Loucy (cell line): ENCODE results near the gene COL25A1.

Experiments used
- H2AFZ ChIP-seq: fragments of 200-600 bp; sonication (generic); 2 replicates; pipeline ENCODE4 v1.6.0; 2016; ENCODE audit warnings: antibody characterized with exemption, mild to moderate bottlenecking, low read length, moderate library complexity
- H3F3A ChIP-seq: fragments of 200-600 bp; 2 replicates; pipeline ENCODE4 v1.6.0; 2016; ENCODE audit warnings: antibody characterized with exemption, low read depth, mild to moderate bottlenecking
- H3K27me3 ChIP-seq: fragments of 200-600 bp; sonication (generic); 2 replicates; pipeline ENCODE4 v1.6.1; 2014; ENCODE audit warnings: low read length, mild to moderate bottlenecking; ENCODE audit not compliant: insufficient read depth, poor library complexity, severe bottlenecking
- H3K36me3 ChIP-seq: fragments of 200-600 bp; sonication (generic); 2 replicates; pipeline ENCODE4 v1.6.1; 2016; ENCODE audit warnings: low read length; ENCODE audit not compliant: insufficient read depth
- H3K4me1 ChIP-seq: fragments of 200-600 bp; sonication (generic); 2 replicates; pipeline ENCODE4 v1.5.1; 2014; ENCODE audit warnings: low read length, mild to moderate bottlenecking; ENCODE audit not compliant: insufficient read depth, poor library complexity, severe bottlenecking
- H3K4me2 ChIP-seq: fragments of 200-600 bp; sonication (generic); 2 replicates; pipeline ENCODE4 v1.6.0; 2014; ENCODE audit warnings: antibody characterized with exemption, low read length, low read depth, mild to moderate bottlenecking; ENCODE audit not compliant: poor library complexity, severe bottlenecking
- H3K4me3 ChIP-seq: fragments of 200-600 bp; sonication (generic); 2 replicates; pipeline ENCODE4 v1.5.1; 2014; ENCODE audit warnings: low read length, mild to moderate bottlenecking, mixed read lengths; ENCODE audit not compliant: poor library complexity, severe bottlenecking
- H3K79me2 ChIP-seq: fragments of 200-600 bp; sonication (generic); 2 replicates; pipeline ENCODE4 v1.6.1; 2014; ENCODE audit warnings: low read length; ENCODE audit not compliant: insufficient read depth
- H3K9ac ChIP-seq: fragments of 200-600 bp; sonication (generic); 2 replicates; pipeline ENCODE4 v1.6.0; 2014; ENCODE audit warnings: mild to moderate bottlenecking, low read depth, low read length, moderate library complexity; ENCODE audit not compliant: poor library complexity, severe bottlenecking
- H3K9me2 ChIP-seq: fragments of 200-600 bp; sonication (generic); replicated peaks from 2 replicates; pipeline ENCODE4 v1.6.1; 2016; ENCODE audit warnings: low read depth, low read length, mixed read lengths
- H3K9me3 ChIP-seq: fragments of 200-600 bp; sonication (generic); 2 replicates; pipeline ENCODE4 v1.6.1; 2014; ENCODE audit warnings: mild to moderate bottlenecking, antibody characterized with exemption, low read length, low read depth; ENCODE audit not compliant: insufficient read depth
- H4K20me1 ChIP-seq: fragments of 200-600 bp; sonication (generic); 2 replicates; pipeline ENCODE4 v1.6.0; 2014; ENCODE audit warnings: antibody characterized with exemption, low read length, mild to moderate bottlenecking; ENCODE audit not compliant: insufficient read depth, poor library complexity, severe bottlenecking
- EZH2phosphoT487 ChIP-seq: fragments of 200-600 bp; IDR thresholded peaks from 2 replicates; pipeline ENCODE4 v1.6.1; 2018; ENCODE audit warnings: antibody characterized with exemption, mild to moderate bottlenecking, moderate library complexity, borderline replicate concordance
- TF ChIP-seq, protein P1 (sequence below): fragments of 200-600 bp; sonication (generic); conservative IDR thresholded peaks from 2 replicates; pipeline ENCODE4 v1.5.1; 2014; ENCODE audit warnings: mild to moderate bottlenecking, antibody characterized with exemption, low read length

COL25A1 gene

DNA sequence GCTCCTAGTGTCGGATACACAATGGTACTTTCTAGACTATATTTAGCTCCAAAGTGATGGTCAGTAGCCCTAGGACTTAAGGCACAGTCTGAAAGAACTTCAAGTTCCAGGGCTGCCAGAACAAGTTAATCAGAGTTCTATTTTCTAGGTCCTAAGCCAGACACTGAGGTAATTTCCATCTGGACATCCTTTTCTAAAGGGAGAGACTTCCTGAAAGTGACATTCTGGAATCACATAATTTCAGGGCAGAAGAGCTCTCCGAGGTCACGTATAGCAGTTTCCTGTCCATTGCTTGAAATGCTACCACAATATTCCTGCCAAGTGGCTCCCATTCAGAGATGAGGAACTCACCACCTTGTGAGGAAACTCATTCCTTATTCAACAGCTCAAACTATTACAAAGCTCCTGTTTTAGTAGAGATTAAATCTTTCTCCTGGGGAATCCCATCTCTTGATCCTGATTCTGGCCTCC, 117.9 kb downstream of the COL25A1 start:
- Histone ChIP-seq H2AFZ (no peak overlapping the region), H4K20me1 (no peaks in the 10 kb centered on the region), H3K79me2 (no peaks in the 10 kb centered on the region), H3K4me3 (no peak overlapping the region), H3K4me2 (no peak overlapping the region), H3F3A (no peaks in the 10 kb centered on the region), H3K9me2 (no peaks in the 10 kb centered on the region), H3K4me1 (no peaks in the 10 kb centered on the region), H3K27me3 (no peaks in the 10 kb centered on the region), H3K36me3 (no peaks in the 10 kb centered on the region), H3K9ac (no peak overlapping the region), H3K9me3 (no peaks in the 10 kb centered on the region)
- TF ChIP-seq, protein P1, sequence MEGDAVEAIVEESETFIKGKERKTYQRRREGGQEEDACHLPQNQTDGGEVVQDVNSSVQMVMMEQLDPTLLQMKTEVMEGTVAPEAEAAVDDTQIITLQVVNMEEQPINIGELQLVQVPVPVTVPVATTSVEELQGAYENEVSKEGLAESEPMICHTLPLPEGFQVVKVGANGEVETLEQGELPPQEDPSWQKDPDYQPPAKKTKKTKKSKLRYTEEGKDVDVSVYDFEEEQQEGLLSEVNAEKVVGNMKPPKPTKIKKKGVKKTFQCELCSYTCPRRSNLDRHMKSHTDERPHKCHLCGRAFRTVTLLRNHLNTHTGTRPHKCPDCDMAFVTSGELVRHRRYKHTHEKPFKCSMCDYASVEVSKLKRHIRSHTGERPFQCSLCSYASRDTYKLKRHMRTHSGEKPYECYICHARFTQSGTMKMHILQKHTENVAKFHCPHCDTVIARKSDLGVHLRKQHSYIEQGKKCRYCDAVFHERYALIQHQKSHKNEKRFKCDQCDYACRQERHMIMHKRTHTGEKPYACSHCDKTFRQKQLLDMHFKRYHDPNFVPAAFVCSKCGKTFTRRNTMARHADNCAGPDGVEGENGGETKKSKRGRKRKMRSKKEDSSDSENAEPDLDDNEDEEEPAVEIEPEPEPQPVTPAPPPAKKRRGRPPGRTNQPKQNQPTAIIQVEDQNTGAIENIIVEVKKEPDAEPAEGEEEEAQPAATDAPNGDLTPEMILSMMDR = no peak
- TF ChIP-seq EZH2phosphoT487 = no peak

DNA sequence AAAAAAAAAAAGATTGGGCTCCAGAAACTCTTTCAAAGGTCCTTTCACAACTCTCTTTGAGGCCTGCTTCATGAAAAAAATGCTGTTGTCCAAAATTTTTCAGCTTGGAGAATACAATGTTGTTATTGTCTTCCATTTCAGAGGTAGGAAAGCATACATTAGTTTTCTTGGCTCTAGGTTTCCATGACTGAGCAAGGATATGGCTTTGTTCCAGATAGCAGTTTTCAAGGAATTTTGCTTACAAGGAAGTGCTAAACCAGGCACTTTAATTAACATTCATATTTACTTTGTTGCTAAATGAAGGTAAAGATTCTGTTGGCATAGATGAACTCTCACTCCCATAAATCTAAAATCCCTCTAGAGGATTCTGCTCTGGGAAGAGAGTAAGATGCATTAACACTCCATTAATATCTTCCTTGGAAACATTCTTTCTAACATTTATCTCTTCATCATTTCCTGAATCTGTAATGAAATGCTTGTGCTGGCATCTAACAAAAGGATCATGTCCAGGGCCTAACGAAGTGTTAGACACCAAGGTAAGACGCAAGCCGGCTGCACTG, 118.4 kb downstream of the COL25A1 start:
- TF ChIP-seq EZH2phosphoT487 = no peak
- TF ChIP-seq, protein P1 = no peak
- H2AFZ ChIP-seq = no peak overlapping the region

DNA sequence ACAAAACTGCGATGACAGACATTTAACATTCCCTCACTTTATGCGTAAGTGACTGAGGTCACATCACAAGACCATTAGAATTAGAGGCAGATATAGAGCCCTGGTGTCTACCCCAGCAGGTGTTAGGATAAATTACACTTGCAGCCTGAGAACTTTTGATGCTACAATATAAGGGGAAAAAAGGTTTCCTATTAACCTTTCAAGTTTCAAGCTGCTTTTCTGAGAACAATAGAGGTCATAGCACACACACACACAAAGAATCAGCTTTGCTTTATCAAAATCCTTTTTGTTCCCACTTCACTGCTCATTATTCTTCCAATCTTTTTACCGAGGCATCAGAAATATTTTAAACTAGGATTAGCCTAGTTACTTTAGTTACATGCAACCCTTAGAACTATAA, 119.8 kb downstream of the COL25A1 start:
- Histone ChIP-seq H3K79me2 (no peaks in the 10 kb centered on the region), H3K9me3 (no peaks in the 10 kb centered on the region), H2AFZ (no peak overlapping the region), H3K27me3 (no peaks in the 10 kb centered on the region), H3K9ac (no peak overlapping the region), H3K4me3 (no peak overlapping the region), H3K4me2 (no peak overlapping the region), H3K9me2 (no peaks in the 10 kb centered on the region), H3K36me3 (no peaks in the 10 kb centered on the region), H3K4me1 (no peaks in the 10 kb centered on the region), H4K20me1 (no peaks in the 10 kb centered on the region), H3F3A (no peaks in the 10 kb centered on the region)
- TF ChIP-seq EZH2phosphoT487 = no peak
- TF ChIP-seq, protein P1 = no peak

More for the DNA sequence above, 118.4 kb downstream of the COL25A1 start:
- Histone ChIP-seq H3F3A (no peaks in the 10 kb centered on the region), H4K20me1 (no peaks in the 10 kb centered on the region), H3K9ac (no peak overlapping the region), H3K27me3 (no peaks in the 10 kb centered on the region), H3K9me3 (no peaks in the 10 kb centered on the region), H3K9me2 (no peaks in the 10 kb centered on the region), H3K4me2 (no peak overlapping the region), H3K36me3 (no peaks in the 10 kb centered on the region), H3K4me3 (no peak overlapping the region), H3K4me1 (no peaks in the 10 kb centered on the region), H3K79me2 (no peaks in the 10 kb centered on the region)
